Measurements from ENCODE around the gene SCAMP1. TPM values are rescaled to one million over a fixed set of nuclear protein-coding genes. Genes with fewer than 3 reads are reported as not detected.

SCAMP1 gene
- total and polyA plus RNA-seq, 2 of the 13 experiments (the other 11 are each of a cell fraction or from before 2014, with no cell fraction given): 18.2 to 33.7 TPM

- TF ChIP-seq HNF1A (IDR thresholded peaks at IDR 0.05; ENCODE audit: low read depth) (0 out of 2 replicates have a peak, but pooled peaks have one; percentile 15), HNF1A (CRISPR knock-in tag; IDR thresholded peaks at IDR 0.05; ENCODE audit: borderline replicate concordance) (peak; percentile 64; the same call in 1 of the 2 replicates), THAP11 (CRISPR knock-in tag; IDR thresholded peaks at IDR 0.05) (peak; percentile 64), ZKSCAN5 (CRISPR knock-in tag; IDR thresholded peaks at IDR 0.05) (no peak), ZNF34 (CRISPR knock-in tag; IDR thresholded peaks at IDR 0.05; ENCODE audit: borderline replicate concordance) (no peak), SMARCE1 (IDR thresholded peaks at IDR 0.05; ENCODE audit: borderline replicate concordance) (no peak), ZMYM3 (CRISPR knock-in tag; IDR thresholded peaks at IDR 0.05) (peak; percentile 81; the same call in 1 of the 2 replicates), NCOR1 (IDR thresholded peaks at IDR 0.05; ENCODE audit: borderline replicate concordance, low read length) (peak; percentile 88; the same call in 1 of the 2 replicates), HDAC1 (CRISPR knock-in tag; IDR thresholded peaks at IDR 0.05) (peak; percentile 91), SIX4 (CRISPR knock-in tag; IDR thresholded peaks at IDR 0.05) (peak; percentile 79), ZNF615 (CRISPR knock-in tag; IDR thresholded peaks at IDR 0.05; ENCODE audit: borderline replicate concordance) (no peak), TP53 (CRISPR knock-in tag; conservative IDR thresholded peaks at IDR 0.05) (no peak), ZSCAN31 (CRISPR knock-in tag; IDR thresholded peaks at IDR 0.05; ENCODE audit: low read depth) (no peak), RBFOX2 (IDR thresholded peaks at IDR 0.05; ENCODE audit: low read depth, low read length) (no peak), ZFY (CRISPR knock-in tag; IDR thresholded peaks at IDR 0.05) (peak; percentile 53), DRAP1 (CRISPR knock-in tag; IDR thresholded peaks at IDR 0.05) (peak; percentile 62), ZKSCAN8 (CRISPR knock-in tag; IDR thresholded peaks at IDR 0.05; ENCODE audit: borderline replicate concordance) (peak; percentile 88)
- TF ChIP-seq, protein P1, sequence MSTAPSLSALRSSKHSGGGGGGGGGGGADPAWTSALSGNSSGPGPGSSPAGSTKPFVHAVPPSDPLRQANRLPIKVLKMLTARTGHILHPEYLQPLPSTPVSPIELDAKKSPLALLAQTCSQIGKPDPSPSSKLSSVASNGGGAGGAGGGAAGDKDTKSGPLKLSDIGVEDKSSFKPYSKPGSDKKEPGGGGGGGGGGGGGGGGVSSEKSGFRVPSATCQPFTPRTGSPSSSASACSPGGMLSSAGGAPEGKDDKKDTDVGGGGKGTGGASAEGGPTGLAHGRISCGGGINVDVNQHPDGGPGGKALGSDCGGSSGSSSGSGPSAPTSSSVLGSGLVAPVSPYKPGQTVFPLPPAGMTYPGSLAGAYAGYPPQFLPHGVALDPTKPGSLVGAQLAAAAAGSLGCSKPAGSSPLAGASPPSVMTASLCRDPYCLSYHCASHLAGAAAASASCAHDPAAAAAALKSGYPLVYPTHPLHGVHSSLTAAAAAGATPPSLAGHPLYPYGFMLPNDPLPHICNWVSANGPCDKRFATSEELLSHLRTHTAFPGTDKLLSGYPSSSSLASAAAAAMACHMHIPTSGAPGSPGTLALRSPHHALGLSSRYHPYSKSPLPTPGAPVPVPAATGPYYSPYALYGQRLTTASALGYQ (CRISPR knock-in tag; IDR thresholded peaks at IDR 0.05): peak; percentile 63; the same call in 1 of the 2 replicates
- TF ChIP-seq, protein P2, sequence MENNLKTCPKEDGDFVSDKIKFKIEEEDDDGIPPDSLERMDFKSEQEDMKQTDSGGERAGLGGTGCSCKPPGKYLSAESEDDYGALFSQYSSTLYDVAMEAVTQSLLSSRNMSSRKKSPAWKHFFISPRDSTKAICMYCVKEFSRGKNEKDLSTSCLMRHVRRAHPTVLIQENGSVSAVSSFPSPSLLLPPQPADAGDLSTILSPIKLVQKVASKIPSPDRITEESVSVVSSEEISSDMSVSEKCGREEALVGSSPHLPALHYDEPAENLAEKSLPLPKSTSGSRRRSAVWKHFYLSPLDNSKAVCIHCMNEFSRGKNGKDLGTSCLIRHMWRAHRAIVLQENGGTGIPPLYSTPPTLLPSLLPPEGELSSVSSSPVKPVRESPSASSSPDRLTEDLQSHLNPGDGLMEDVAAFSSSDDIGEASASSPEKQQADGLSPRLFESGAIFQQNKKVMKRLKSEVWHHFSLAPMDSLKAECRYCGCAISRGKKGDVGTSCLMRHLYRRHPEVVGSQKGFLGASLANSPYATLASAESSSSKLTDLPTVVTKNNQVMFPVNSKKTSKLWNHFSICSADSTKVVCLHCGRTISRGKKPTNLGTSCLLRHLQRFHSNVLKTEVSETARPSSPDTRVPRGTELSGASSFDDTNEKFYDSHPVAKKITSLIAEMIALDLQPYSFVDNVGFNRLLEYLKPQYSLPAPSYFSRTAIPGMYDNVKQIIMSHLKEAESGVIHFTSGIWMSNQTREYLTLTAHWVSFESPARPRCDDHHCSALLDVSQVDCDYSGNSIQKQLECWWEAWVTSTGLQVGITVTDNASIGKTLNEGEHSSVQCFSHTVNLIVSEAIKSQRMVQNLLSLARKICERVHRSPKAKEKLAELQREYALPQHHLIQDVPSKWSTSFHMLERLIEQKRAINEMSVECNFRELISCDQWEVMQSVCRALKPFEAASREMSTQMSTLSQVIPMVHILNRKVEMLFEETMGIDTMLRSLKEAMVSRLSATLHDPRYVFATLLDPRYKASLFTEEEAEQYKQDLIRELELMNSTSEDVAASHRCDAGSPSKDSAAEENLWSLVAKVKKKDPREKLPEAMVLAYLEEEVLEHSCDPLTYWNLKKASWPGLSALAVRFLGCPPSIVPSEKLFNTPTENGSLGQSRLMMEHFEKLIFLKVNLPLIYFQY (CRISPR knock-in tag; IDR thresholded peaks at IDR 0.05; ENCODE audit: borderline replicate concordance): peak; percentile 81; the same call in 1 of the 2 replicates
These were observed 158.2 kb downstream of the SCAMP1 start (continued) for GRCh38 chr5:78518365-78519197.

Measured in HepG2 (cell line).